GM23248 (cell line): Measurements from ENCODE around the gene LKAAEAR1.

Experiments
- EZH2 ChIP-seq: fragments of 200-600 bp; sonication (generic); IDR thresholded peaks from 2 replicates; pipeline ENCODE4 v1.6.1; 2018; ENCODE audit warnings: antibody characterized with exemption, mild to moderate bottlenecking; ENCODE audit not compliant: insufficient read depth, poor library complexity, severe bottlenecking
- EZH2phosphoT487 ChIP-seq: fragments of 200-600 bp; sonication (generic); IDR thresholded peaks from 2 replicates; pipeline ENCODE4 v1.6.1; 2018; ENCODE audit warnings: antibody characterized with exemption, moderate library complexity, mild to moderate bottlenecking, low read depth; ENCODE audit not compliant: insufficient read depth

- TF ChIP-seq EZH2 (no peak), EZH2phosphoT487 (no peak)
These were observed 34.9 kb downstream of the LKAAEAR1 start, which contains the start of gene SOX18 for GRCh38 chr20:64049060-64049877.
